H1 (cell line): ENCODE results near the gene ZRANB1. TPM values are rescaled to one million over a fixed set of nuclear protein-coding genes. Genes with fewer than 3 reads are reported as not detected.

Experiments
- CTCF ChIA-PET: fragments of 300-600 bp; sonication (Branson Sonifier 250); formaldehyde crosslinking; loops from one replicate; lab custom pipeline; 2021; ENCODE audit not compliant: partially characterized antibody; lab: Charles Lee
- POLR2A ChIA-PET: fragments of 300-600 bp; sonication (Branson Sonifier 250); formaldehyde crosslinking; loops from one replicate; lab custom pipeline; 2021; ENCODE audit warnings: inconsistent platforms; ENCODE audit not compliant: partially characterized antibody; lab: Charles Lee
- DNase-seq, 2 experiments: peaks; one replicate each; pipeline versions ENCODE4 v3.0.0 to v3.0.0-alpha.2; 2010 to 2022; ENCODE audit warnings: low spot score in 2 of 2, low read depth in 1 of 2, mixed read lengths in 1 of 2
- FAIRE-seq: peaks from 2 replicates; lab custom pipeline; 2011; peaks lifted over from hg19 to GRCh38; lab: Jason Lieb, UNC
- H2AFZ ChIP-seq: 2 replicates; pipeline ENCODE4 v1.8.1; 2012; ENCODE audit warnings: low read length, inconsistent platforms
- H2AK5ac ChIP-seq: 2 replicates; pipeline ENCODE4 v1.6.1; 2013; ENCODE audit warnings: low read depth, low read length
- H2BK120ac ChIP-seq: replicated peaks from 2 replicates; pipeline ENCODE3; 2013; ENCODE audit warnings: low read depth, low read length, inconsistent platforms
- H2BK12ac ChIP-seq: 2 replicates; pipeline ENCODE4 v1.6.1; 2013; ENCODE audit warnings: low read depth, low read length
- H2BK15ac ChIP-seq: 2 replicates; pipeline ENCODE4 v1.6.1; 2013; ENCODE audit warnings: low read length
- H2BK20ac ChIP-seq: 2 replicates; pipeline ENCODE4 v1.6.1; 2013; ENCODE audit warnings: low read length
- H2BK5ac ChIP-seq: 2 replicates; pipeline ENCODE4 v1.6.1; 2013; ENCODE audit warnings: low read depth, low read length
- H3K14ac ChIP-seq: 2 replicates; pipeline ENCODE4 v1.6.1; 2013; ENCODE audit warnings: inconsistent platforms; ENCODE audit not compliant: insufficient read length
- H3K18ac ChIP-seq: 2 replicates; pipeline ENCODE4 v1.6.1; 2013; ENCODE audit warnings: low read length; ENCODE audit errors: extremely low read depth
- H3K23ac ChIP-seq: 2 replicates; pipeline ENCODE4 v1.6.1; 2013; ENCODE audit warnings: inconsistent platforms; ENCODE audit not compliant: insufficient read length
- H3K23me2 ChIP-seq: 2 replicates; pipeline ENCODE4 v1.6.1; 2013; ENCODE audit warnings: low read depth, low read length
- H3K27ac ChIP-seq: 2 replicates; pipeline ENCODE4 v1.6.1; 2011; ENCODE audit warnings: low read depth, low read length, inconsistent platforms
- H3K27me3 ChIP-seq, 4 experiments: replicated peaks in 1 of 4; 1 replicate in 1 of 4; 2 replicates in 3 of 4; pipeline versions ENCODE4 v1.6.1 to v1.8.1; 2011 to 2013; ENCODE audit warnings: low read length in 3 of 4, mild to moderate bottlenecking in 3 of 4, inconsistent platforms in 2 of 4, mixed read lengths in 2 of 4, moderate library complexity in 1 of 4; ENCODE audit not compliant: control insufficient read depth in 3 of 4, insufficient read depth in 3 of 4; ENCODE audit errors: extremely low read depth in 1 of 4
- H3K36me3 ChIP-seq, 4 experiments: 2 replicates each; pipeline versions ENCODE4 v1.6.1 to v1.8.1; 2011 to 2013; ENCODE audit warnings: mild to moderate bottlenecking in 4 of 4, low read length in 3 of 4, moderate library complexity in 2 of 4, control low read depth in 1 of 4, inconsistent platforms in 1 of 4; ENCODE audit not compliant: insufficient read depth in 4 of 4, control insufficient read depth in 2 of 4
- H3K4ac ChIP-seq: replicated peaks from 2 replicates; pipeline ENCODE3; 2013; ENCODE audit warnings: low read length, low read depth, mixed read lengths, inconsistent platforms; ENCODE audit not compliant: insufficient read length
- H3K4me1 ChIP-seq, 4 experiments: replicated peaks in 1 of 4; 1 replicate in 1 of 4; 2 replicates in 3 of 4; pipeline versions ENCODE4 v1.6.1 to v1.8.1; 2011 to 2013; ENCODE audit warnings: low read length in 3 of 4, inconsistent platforms in 2 of 4, mixed read lengths in 1 of 4; ENCODE audit not compliant: insufficient read depth in 4 of 4, control insufficient read depth in 3 of 4
- H3K4me2 ChIP-seq, 2 experiments: 2 replicates each; pipeline versions ENCODE4 v1.6.1 to v1.8.1; 2011 to 2013; ENCODE audit warnings: low read depth in 2 of 2, low read length in 2 of 2, control low read depth in 1 of 2, inconsistent platforms in 1 of 2, mild to moderate bottlenecking in 1 of 2; ENCODE audit not compliant: insufficient read depth in 1 of 2
- H3K4me3 ChIP-seq, 4 experiments: fragments of 200-600, 300-600 bp in 1 of 4; sonication (generic), shearing (Covaris generic), sonication (Bioruptor Twin) in 1 of 4; 2 replicates each; pipeline versions ENCODE4 v1.5.1 to v1.8.1; 2011 to 2016; ENCODE audit warnings: low read length in 4 of 4, low read depth in 3 of 4, control low read depth in 2 of 4, inconsistent platforms in 2 of 4, mild to moderate bottlenecking in 2 of 4, mixed read lengths in 1 of 4, moderate library complexity in 1 of 4; ENCODE audit not compliant: insufficient read depth in 2 of 4; ENCODE audit errors: extremely low read depth in 1 of 4
- H3K56ac ChIP-seq: replicated peaks from 2 replicates; pipeline ENCODE3; 2013; ENCODE audit warnings: low read depth, mild to moderate bottlenecking, mixed read lengths, low read length, inconsistent platforms; ENCODE audit not compliant: insufficient read length
- H3K79me1 ChIP-seq: 2 replicates; pipeline ENCODE4 v1.6.1; 2013; ENCODE audit warnings: low read depth, low read length, control low read depth
- H3K79me2 ChIP-seq, 2 experiments: 2 replicates each; pipeline versions ENCODE4 v1.6.1 to v1.8.1; 2012 to 2013; ENCODE audit warnings: low read length in 2 of 2, mild to moderate bottlenecking in 2 of 2, inconsistent platforms in 1 of 2; ENCODE audit not compliant: insufficient read depth in 2 of 2, control insufficient read depth in 1 of 2
- H3K9ac ChIP-seq, 4 experiments: replicated peaks in 1 of 4; 1 replicate in 1 of 4; 2 replicates in 3 of 4; pipeline versions ENCODE4 v1.6.1 to v1.8.1; 2011 to 2013; ENCODE audit warnings: low read depth in 3 of 4, low read length in 3 of 4, control low read depth in 2 of 4, mild to moderate bottlenecking in 2 of 4, moderate library complexity in 2 of 4, inconsistent platforms in 1 of 4; ENCODE audit errors: extremely low read depth in 1 of 4
- H3K9me3 ChIP-seq, 2 experiments: 2 replicates each; pipeline versions ENCODE4 v1.6.1 to v1.8.1; 2012 to 2013; ENCODE audit warnings: mild to moderate bottlenecking in 2 of 2, moderate library complexity in 2 of 2, control low read depth in 1 of 2, inconsistent platforms in 1 of 2, low read depth in 1 of 2, low read length in 1 of 2, mixed read lengths in 1 of 2; ENCODE audit not compliant: insufficient read depth in 2 of 2
- H4K20me1 ChIP-seq, 2 experiments: replicated peaks in 1 of 2; 2 replicates each; pipeline versions ENCODE3 to v1.8.1; 2011 to 2013; ENCODE audit warnings: inconsistent platforms in 2 of 2, low read length in 2 of 2, mild to moderate bottlenecking in 1 of 2; ENCODE audit not compliant: insufficient read depth in 2 of 2, control insufficient read depth in 1 of 2
- H4K5ac ChIP-seq: 2 replicates; pipeline ENCODE4 v1.6.1; 2013; ENCODE audit warnings: low read length, low read depth, mixed read lengths, inconsistent platforms; ENCODE audit not compliant: insufficient read length
- H4K8ac ChIP-seq: 2 replicates; pipeline ENCODE4 v1.8.0; 2013; ENCODE audit warnings: mild to moderate bottlenecking, moderate library complexity, low read length, inconsistent platforms; ENCODE audit not compliant: insufficient read depth; ENCODE audit errors: extremely low read depth
- H4K91ac ChIP-seq: replicated peaks from 2 replicates; pipeline ENCODE3; 2013; ENCODE audit warnings: low read length, mixed read lengths, inconsistent platforms; ENCODE audit not compliant: insufficient read length
- CTBP2 ChIP-seq: IDR thresholded peaks from 2 replicates; pipeline ENCODE4 v1.7.0; 2011; ENCODE audit warnings: borderline replicate concordance, mild to moderate bottlenecking, moderate library complexity, mixed read lengths, low read length; ENCODE audit not compliant: insufficient read depth, insufficient read length
- KDM1A ChIP-seq: fragments of 200-600, 300-600 bp; sonication (generic); IDR thresholded peaks from 2 replicates; pipeline ENCODE4 v1.7.1; 2016; ENCODE audit warnings: mild to moderate bottlenecking, low read length, borderline replicate concordance
- SP4 ChIP-seq: IDR thresholded peaks from 2 replicates; pipeline ENCODE4 v1.6.1; 2012; ENCODE audit warnings: low read length, inconsistent platforms
- SUZ12 ChIP-seq: fragments of 200-600 bp; sonication (generic); IDR thresholded peaks from 2 replicates; pipeline ENCODE4 v1.6.1; 2012; ENCODE audit warnings: mild to moderate bottlenecking, inconsistent platforms, low read length, moderate library complexity, mixed read lengths
- TBP ChIP-seq: IDR thresholded peaks from 2 replicates; pipeline ENCODE4 v1.6.1; 2011; ENCODE audit warnings: low read depth, low read length, improper control_type of control experiment
- WGBS, 2 experiments: shearing (Covaris generic) in 1 of 2; methylation state at CpG; one replicate each; pipeline versions ENCODE4 v1.1.6 to v1.1.7; 2013 to 2015; ENCODE audit warnings: low lambda C conversion rate in 2 of 2, mixed read lengths in 2 of 2, inconsistent platforms in 1 of 2, low coverage in 1 of 2, missing lambda C conversion rate in 1 of 2; ENCODE audit not compliant: insufficient replicate concordance in 2 of 2, insufficient coverage in 1 of 2, insufficient read length in 1 of 2; ENCODE audit errors: extremely low coverage in 1 of 2, missing lambda C conversion rate in 1 of 2; 5-methylcytosine and 5-hydroxymethylcytosine counted together
- polyA plus RNA-seq, 7 experiments: library from polyadenylated mRNA; depleted of rRNA in 3 of 7; stranded (reverse) in 5 of 7; unstranded in 2 of 7; fragments of >200 nt in 5 of 7; fragments of 200-250 nt in 2 of 7; gene quantifications; 1 replicate in 5 of 7; 2 replicates in 1 of 7; 4 replicates in 1 of 7; pipeline versions ENCODE4 v1.2.1 to v1.2.3, GENCODE V29; 2011 to 2013; ENCODE audit warnings: missing spikeins in 2 of 7, mixed read lengths in 2 of 7
- total RNA-seq: library from RNA; stranded (reverse); fragmentation: NEBNext Ultra II Directional; extraction: Animal tissue kit (Norgen Biotek cat#: 25700); gene quantifications from 2 replicates; pipeline ENCODE4 v1.2.1, GENCODE V29; 2021

Gene ZRANB1
- total and polyA plus RNA-seq, 2 of the 8 experiments (the other 6 are each of a cell fraction or from before 2014, with no cell fraction given): 6.1 to 19.9 TPM

- H3K9ac ChIP-seq: no peak overlapping the region
- no peak overlapping the region for H4K91ac ChIP-seq
- no peak overlapping the region for H3K4me2 ChIP-seq
- no peaks in the 10 kb centered on the region for H3K36me3 ChIP-seq
- no peaks in the 10 kb centered on the region for H3K79me2 ChIP-seq
- H3K23me2 ChIP-seq: no peaks in the 10 kb centered on the region; the same call in 1 of the 2 replicates
- H4K5ac ChIP-seq: no peak overlapping the region
- no peaks in the 10 kb centered on the region for H3K79me1 ChIP-seq
- WGBS, 2 experiments: 90% methylated on average over 2 of the region's 2 CpGs; no CpG with 5 or more reads in 1 of the 2 experiments
- ChIA-PET POLR2A (interaction anchor here (1.0 kb wide), 1 partner anchor 11 kb away, joined by 3 read pairs; no protein-coding TSS in a partner anchor), CTCF (no interaction called here)
- H2BK120ac ChIP-seq: no peak overlapping the region
- DNase-seq (no peak), FAIRE-seq (no peak)
- H3K4me1 ChIP-seq: 0 out of 7 replicates have a peak, but pooled peaks cover 0 to 2% (median 0%) of the 10 kb centered on the region in 4 experiments
- TF ChIP-seq KDM1A (no peak), CTBP2 (no peak), SP4 (no peak), SUZ12 (no peak), TBP (no peak)
- H4K20me1 ChIP-seq: no peaks in the 10 kb centered on the region
- no peak overlapping the region for H2BK15ac ChIP-seq
- H4K8ac ChIP-seq: no peak overlapping the region
- no peak overlapping the region for H3K56ac ChIP-seq
- H2BK5ac ChIP-seq: no peak overlapping the region
- H3K27ac ChIP-seq: no peak overlapping the region
- no peak overlapping the region for H3K4ac ChIP-seq
- H2BK20ac ChIP-seq: no peak overlapping the region
- H2BK12ac ChIP-seq: no peak overlapping the region
- no peak overlapping the region for H3K4me3 ChIP-seq
- no peaks in the 10 kb centered on the region for H3K27me3 ChIP-seq
- H2AFZ ChIP-seq: no peak overlapping the region
- H3K9me3 ChIP-seq: no peaks in the 10 kb centered on the region
- H2AK5ac ChIP-seq: no peak overlapping the region
- H3K14ac ChIP-seq: no peak overlapping the region
- H3K23ac ChIP-seq: no peak overlapping the region
- H3K18ac ChIP-seq: no peak overlapping the region
Observed at GRCh38 chr10:124904796-124905195, 37.1 kb upstream of the ZRANB1 start.
